ENCODE results near the gene GTSE1.

DNA sequence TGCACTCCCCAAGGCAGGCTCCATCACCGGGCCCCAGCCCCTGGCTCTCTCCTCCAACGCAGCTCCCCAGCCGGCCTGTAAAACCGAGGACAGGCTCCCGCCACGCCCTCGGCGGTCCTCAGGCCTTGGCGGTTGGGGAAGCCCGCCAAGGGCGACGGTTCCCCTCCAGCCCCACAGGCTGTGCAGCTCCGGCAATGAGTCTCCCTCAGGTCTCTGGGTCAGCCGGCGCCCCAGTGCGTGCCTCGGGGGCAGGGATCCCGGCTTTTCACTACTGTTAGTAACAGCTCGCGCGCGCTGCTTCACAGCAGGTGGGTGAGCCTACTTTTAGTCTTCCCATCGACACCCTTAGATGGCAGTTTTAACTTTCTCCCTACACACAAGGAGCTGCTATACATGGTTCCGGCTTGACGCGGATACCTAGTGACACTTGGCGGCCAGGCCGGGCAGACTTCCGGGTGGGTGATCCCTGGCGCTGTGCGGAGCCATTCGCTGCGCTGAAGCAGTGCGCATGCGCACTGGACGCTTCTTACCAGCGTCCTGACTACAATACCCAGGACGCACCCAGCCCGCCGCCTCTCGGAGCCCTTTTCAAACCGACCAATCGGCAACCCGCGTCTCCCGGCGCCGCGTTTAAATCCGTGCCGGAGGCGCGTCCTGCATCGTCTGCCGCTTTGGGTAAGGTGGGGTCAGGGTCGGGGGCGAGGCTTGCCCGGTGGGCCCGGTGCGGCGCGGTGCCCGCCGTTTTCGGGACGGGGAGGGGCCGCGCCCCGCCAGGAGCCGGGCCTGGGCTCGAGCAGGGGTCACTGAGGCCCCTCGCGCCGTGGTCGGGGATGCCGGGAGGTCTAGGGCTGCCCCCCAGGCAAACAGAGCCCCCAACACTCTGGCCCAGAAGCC is at the start of gene GTSE1:
- no peak for TF ChIP-seq EZH2 (IDR thresholded peaks at IDR 0.05; ENCODE audit: low read length, missing control alignments)
- TF ChIP-seq, protein P1, sequence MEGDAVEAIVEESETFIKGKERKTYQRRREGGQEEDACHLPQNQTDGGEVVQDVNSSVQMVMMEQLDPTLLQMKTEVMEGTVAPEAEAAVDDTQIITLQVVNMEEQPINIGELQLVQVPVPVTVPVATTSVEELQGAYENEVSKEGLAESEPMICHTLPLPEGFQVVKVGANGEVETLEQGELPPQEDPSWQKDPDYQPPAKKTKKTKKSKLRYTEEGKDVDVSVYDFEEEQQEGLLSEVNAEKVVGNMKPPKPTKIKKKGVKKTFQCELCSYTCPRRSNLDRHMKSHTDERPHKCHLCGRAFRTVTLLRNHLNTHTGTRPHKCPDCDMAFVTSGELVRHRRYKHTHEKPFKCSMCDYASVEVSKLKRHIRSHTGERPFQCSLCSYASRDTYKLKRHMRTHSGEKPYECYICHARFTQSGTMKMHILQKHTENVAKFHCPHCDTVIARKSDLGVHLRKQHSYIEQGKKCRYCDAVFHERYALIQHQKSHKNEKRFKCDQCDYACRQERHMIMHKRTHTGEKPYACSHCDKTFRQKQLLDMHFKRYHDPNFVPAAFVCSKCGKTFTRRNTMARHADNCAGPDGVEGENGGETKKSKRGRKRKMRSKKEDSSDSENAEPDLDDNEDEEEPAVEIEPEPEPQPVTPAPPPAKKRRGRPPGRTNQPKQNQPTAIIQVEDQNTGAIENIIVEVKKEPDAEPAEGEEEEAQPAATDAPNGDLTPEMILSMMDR (conservative IDR thresholded peaks at IDR 0.05 in 1 of 2, IDR thresholded peaks at IDR 0.05 in 1 of 2; ENCODE audit: low read depth in 1 of 2, low read length in 2 of 2), result no peak

Data from fibroblast of lung (primary cell).